ENCODE data around the gene PTCH2.

PTCH2 gene, protein sequence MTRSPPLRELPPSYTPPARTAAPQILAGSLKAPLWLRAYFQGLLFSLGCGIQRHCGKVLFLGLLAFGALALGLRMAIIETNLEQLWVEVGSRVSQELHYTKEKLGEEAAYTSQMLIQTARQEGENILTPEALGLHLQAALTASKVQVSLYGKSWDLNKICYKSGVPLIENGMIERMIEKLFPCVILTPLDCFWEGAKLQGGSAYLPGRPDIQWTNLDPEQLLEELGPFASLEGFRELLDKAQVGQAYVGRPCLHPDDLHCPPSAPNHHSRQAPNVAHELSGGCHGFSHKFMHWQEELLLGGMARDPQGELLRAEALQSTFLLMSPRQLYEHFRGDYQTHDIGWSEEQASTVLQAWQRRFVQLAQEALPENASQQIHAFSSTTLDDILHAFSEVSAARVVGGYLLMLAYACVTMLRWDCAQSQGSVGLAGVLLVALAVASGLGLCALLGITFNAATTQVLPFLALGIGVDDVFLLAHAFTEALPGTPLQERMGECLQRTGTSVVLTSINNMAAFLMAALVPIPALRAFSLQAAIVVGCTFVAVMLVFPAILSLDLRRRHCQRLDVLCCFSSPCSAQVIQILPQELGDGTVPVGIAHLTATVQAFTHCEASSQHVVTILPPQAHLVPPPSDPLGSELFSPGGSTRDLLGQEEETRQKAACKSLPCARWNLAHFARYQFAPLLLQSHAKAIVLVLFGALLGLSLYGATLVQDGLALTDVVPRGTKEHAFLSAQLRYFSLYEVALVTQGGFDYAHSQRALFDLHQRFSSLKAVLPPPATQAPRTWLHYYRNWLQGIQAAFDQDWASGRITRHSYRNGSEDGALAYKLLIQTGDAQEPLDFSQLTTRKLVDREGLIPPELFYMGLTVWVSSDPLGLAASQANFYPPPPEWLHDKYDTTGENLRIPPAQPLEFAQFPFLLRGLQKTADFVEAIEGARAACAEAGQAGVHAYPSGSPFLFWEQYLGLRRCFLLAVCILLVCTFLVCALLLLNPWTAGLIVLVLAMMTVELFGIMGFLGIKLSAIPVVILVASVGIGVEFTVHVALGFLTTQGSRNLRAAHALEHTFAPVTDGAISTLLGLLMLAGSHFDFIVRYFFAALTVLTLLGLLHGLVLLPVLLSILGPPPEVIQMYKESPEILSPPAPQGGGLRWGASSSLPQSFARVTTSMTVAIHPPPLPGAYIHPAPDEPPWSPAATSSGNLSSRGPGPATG

DNA sequence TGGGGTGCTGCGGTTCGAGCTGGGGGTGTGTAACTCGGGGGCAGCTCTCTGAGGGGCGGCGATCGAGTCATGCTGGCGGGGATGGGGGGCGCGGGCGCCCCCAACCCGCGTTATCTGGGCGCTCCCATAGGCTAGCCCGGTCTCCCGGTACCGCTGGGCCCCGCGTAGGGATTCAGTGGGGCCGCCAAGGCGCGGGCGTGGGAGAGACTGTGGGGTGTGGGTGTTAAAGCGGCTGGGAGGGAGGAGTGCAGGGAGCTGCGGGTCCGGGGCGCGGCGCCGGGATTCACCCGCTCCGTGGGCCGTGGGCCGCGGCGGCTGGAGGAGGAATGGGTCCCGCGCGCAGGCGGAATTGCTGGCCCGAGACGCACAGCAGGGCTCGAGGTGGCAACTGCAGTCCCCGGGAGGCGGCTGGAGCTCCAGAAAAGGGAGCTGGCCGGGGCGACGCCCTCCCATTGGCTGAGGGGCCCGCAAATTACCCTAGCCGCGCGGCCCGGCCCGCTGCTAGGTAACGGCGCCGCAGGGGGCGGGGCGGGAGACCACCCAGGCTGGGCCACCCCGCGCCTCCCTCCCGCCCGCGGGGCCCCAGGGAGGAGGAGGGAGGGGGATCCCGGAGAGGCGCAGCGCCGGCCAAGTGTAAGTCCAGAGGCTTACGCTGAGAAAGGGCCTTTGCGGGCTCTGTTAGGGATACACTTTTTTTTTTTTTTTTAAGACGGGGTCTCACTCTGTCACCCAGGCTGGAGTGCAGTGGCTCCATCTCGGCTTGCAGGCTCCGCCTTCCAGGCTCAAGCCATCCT is at the start of gene PTCH2:
TSS of gene PTCH2 (minus strand) at position 392 of the 794 bp plus-strand sequence. CDS start at position 71, 321 bp downstream.
- no peak for DNase-seq (ENCODE audit: low read depth in 3 of 3)

DNA sequence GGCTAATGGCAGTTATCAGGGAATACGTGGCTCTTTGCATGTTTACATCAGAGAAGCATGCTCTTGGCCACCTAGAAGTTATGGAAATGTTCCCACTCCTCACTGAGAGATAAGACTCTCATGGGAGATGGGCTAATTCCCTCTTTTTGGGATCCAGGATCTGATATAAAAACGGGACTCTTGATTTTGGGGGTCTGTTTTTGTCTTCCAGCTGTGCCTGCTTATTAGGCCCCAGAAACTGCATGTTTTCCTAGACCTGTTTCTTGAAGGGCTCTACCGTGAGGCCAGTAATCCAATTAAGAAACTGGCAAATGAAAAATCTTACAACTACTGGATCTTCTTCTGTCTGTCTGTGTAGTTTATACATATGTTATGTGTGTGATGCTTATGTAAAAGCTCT is 47.0 kb upstream of the PTCH2 start:
- DNase-seq (ENCODE audit: low read depth in 3 of 3), result no peak

DNA sequence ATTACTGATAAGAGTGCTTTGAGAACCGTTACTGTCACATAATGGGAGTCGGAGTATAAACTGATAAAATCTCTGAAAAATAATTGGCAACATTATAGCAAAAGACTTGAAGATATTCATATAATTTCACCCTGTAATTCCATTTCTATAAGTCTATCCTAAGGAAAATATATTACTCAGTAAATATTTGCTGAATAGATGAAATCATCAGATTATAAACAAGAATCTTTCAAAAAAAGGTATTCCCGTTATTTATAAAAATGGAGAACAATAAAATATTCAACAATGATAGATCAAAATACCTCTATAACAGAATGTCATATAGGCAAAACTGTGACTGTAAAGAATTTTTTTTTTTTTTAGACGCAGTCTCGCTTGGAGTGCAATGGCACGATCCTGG is 42.4 kb upstream of the PTCH2 start:
- no peak for DNase-seq (ENCODE audit: low read depth in 3 of 3)

DNA sequence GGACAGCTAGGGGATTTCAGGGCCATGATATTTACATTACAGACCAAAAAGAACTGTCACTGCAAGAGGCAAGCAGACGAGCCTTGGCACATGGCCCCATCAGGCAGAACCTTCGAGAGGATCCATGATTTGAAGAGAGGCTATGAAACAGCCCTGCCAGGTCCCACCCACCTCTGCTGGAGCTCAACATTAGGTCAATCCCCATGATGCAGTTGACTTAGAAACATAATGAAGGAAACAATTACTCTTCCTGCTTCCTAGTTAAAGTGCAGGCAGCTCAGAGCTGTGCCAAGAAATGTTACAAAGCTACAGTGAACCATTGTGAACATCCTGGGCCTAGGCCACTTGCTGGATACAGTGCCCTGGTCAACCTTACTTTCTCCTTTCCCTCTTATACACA is 41.7 kb upstream of the PTCH2 start:
- no peak for DNase-seq (ENCODE audit: low read depth in 3 of 3)

- no peak for DNase-seq (ENCODE audit: low read depth in 3 of 3)
Measured at GRCh38 chr1:44881011-44881632, 38.1 kb upstream of the PTCH2 start.

DNA sequence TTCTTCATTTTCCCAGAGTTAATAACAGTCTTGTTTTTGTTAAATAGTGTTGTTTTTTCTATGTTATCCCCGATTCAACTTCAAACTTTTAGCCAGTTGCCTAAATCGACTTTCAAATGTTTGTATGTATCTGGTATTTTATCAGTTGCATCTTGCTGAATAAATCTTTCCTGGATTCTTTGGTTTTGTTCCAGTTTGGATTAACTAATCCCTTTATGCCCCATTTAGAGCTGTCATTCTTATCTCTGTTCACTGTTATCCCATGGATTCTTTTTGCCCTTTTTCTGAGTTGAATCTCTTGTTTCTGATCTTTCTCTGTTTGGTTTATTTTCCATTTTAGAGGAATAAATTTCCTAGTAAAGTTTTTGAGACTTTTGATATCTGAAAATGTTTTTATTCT is 31.1 kb upstream of the PTCH2 start:
- no peak for DNase-seq (ENCODE audit: low read depth in 3 of 3)

- DNase-seq (ENCODE audit: low read depth in 3 of 3), result no peak
Measured at GRCh38 chr1:44870096-44870495, 27.0 kb upstream of the PTCH2 start.

GRCh38 chr1:44867801-44868200 is 24.7 kb upstream of the PTCH2 start:
- no peak for DNase-seq (ENCODE audit: low read depth in 3 of 3)

GRCh38 chr1:44862829-44863401 is 19.9 kb upstream of the PTCH2 start:
- DNase-seq (ENCODE audit: low read depth in 3 of 3), result no peak

GRCh38 chr1:44860891-44861425 is 17.9 kb upstream of the PTCH2 start:
- DNase-seq (ENCODE audit: low read depth in 3 of 3), result no peak

DNA sequence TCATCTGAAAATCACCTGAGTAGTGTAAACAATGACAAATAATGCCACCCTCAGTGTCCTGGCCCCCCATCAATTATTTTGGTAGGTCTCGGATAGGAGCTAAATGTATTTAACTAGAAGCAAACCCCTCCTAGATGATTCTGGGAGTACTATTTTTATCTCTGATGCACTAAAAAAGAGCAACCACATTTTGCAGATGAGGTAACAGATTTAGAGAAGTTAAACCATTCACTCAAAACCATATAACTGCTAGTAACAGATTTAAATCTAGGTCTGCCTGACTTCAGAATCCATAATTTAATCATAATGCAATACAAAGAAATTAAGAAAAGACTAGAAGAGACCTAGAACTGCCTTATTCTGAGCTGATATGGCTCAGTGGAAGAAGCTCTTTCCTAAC is 17.3 kb upstream of the PTCH2 start:
- no peak for DNase-seq (ENCODE audit: low read depth in 3 of 3)

DNA sequence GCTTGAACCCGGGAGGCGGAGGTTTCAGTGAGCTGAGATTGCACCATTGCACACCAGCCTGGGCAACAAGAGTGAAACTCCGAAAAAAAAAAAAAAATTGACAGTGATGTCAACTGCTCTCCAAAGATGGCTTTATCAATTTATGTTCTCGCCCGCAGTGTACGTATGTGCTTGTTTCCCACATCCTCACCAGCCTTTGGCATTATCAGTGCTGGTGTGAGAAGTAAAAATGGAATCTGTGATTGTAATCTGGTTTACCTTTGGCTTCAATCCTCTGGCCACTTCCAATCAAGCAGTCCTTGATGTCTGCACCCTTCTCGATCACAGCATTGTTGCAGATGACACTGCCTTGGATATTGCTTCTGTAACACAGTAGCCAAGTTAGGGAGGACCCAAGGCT is 14.4 kb upstream of the PTCH2 start:
- no peak for DNase-seq (ENCODE audit: low read depth in 3 of 3)

GRCh38 chr1:44855742-44856141 is 12.7 kb upstream of the PTCH2 start:
- no peak for DNase-seq (ENCODE audit: low read depth in 3 of 3)

- DNase-seq (ENCODE audit: low read depth in 3 of 3), result no peak
Measured at GRCh38 chr1:44854970-44855369, 11.9 kb upstream of the PTCH2 start.

DNA sequence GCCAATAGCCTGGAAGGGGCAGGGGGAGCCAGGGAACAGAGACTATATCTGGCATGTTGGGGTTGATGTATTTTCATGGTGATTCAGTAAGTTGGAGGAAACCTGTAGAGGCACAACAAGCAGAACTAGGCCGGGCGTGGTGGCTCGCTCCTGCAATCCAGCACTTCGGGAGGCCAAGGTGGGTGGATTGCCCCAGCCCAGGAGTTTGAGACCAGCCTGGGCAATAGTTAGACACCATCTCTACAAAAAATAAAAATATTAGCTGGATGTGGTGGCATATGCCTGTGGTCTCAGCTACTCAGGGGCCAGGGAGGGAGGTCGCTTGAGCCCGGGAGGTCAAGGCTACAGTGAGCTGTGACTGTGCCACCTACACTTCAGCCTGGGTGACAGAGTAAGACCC is 10.1 kb upstream of the PTCH2 start:
- no peak for DNase-seq (ENCODE audit: low read depth in 3 of 3)

- DNase-seq (ENCODE audit: low read depth in 3 of 3), result no peak
Measured at GRCh38 chr1:44851308-44851707, 8.3 kb upstream of the PTCH2 start.

GRCh38 chr1:44849575-44850132 is 6.6 kb upstream of the PTCH2 start:
- no peak for DNase-seq (ENCODE audit: low read depth in 3 of 3)

DNA sequence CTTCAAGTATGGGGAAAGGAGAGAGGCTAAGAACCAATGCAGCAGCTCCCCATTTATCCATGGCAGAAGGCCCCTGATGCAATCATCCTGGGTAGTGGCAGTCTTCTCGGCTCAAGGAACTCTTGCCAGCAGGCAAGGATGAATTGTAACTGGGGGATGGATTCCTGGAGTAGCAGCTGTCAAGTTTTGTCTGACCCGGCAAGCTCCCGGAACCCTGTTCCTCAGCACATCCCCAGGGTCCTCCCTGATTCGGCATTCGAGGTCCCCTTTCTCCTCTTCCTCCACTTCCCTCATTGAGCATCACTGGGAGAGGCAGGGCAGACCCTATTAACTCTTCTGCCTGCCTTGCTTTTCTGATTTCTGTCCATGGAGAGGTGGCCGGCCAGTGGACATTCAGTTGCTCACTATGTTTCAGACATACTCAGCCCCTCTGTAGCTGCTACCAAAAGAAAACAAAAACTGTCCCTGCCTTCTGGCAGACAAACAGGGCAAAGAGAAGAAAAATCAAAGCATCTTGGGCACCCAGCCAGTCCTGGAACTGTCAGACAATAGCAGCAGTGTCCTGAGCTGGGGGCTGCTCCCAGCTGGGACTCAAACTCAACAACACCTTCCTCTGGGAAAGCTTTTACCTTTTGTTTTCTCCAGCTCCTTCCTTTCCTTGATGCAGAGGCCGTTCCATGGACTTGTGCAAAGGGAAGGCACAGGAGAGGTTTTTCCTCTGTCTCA is 5.6 kb upstream of the PTCH2 start:
- DNase-seq (ENCODE audit: low read depth in 3 of 3), result no peak

GRCh38 chr1:44847845-44848244 is 4.8 kb upstream of the PTCH2 start:
- DNase-seq (ENCODE audit: low read depth in 3 of 3), result no peak
